SKM-1 (cell line): Measurements from ENCODE around the gene SVIP.

Experiments
- DNase-seq: peaks from one replicate; lab custom pipeline; 2025; ENCODE audit not compliant: unreplicated experiment; lab: John Stamatoyannopoulos, UW

SVIP gene

GRCh38 chr11:22795914-22796313, 33.7 kb downstream of the SVIP start:
- DNase-seq: no peak

GRCh38 chr11:22792497-22792896, 37.1 kb downstream of the SVIP start:
- DNase-seq: no peak

- DNase-seq: peak; percentile 41
Measured at GRCh38 chr11:22787551-22788162, 41.9 kb downstream of the SVIP start.

GRCh38 chr11:22787055-22787454, 42.5 kb downstream of the SVIP start:
- no peak for DNase-seq

GRCh38 chr11:22786475-22786874, 43.1 kb downstream of the SVIP start:
- DNase-seq: no peak

- no peak for DNase-seq
Measured at GRCh38 chr11:22785251-22785650, 44.4 kb downstream of the SVIP start.

GRCh38 chr11:22780952-22781593, 48.5 kb downstream of the SVIP start:
- DNase-seq: no peak

- DNase-seq: no peak
Measured at GRCh38 chr11:22779850-22780249, 49.8 kb downstream of the SVIP start.

GRCh38 chr11:22778642-22779041, 51.0 kb downstream of the SVIP start:
- DNase-seq: no peak

GRCh38 chr11:22775248-22775647, 54.4 kb downstream of the SVIP start:
- DNase-seq: no peak

- DNase-seq: no peak
Measured at GRCh38 chr11:22774716-22775115, 54.9 kb downstream of the SVIP start.

GRCh38 chr11:22769081-22769480, 60.5 kb downstream of the SVIP start:
- DNase-seq: no peak
